ENCODE data around the gene MXRA5.
"Not testable (repeated sequence)": the region's sequence is repeated elsewhere in the genome, so short reads cannot be mapped to it uniquely, and the experiment has no call there.

The MXRA5 gene

GRCh38 chrX:3380603-3381002, 34.2 kb upstream of the MXRA5 start:
- POLR2A ChIA-PET: no interaction called here
- no peak overlapping the region for H3K4me3 ChIP-seq (ENCODE audit: low read depth, low read length)
- CTCF ChIA-PET: no interaction called here

GRCh38 chrX:3379111-3379510, 32.7 kb upstream of the MXRA5 start:
- CTCF ChIA-PET: no interaction called here
- POLR2A ChIA-PET: no interaction called here
- no peak overlapping the region for H3K4me3 ChIP-seq (ENCODE audit: low read depth, low read length)
- no peak for TF ChIP-seq CTCF (IDR thresholded peaks at IDR 0.05; ENCODE audit: insufficient read depth, low read length, missing control alignments)
- DNase-seq (ENCODE audit: low read depth, low spot score): no peak

More at GRCh38 chrX:3380603-3381002, 34.2 kb upstream of the MXRA5 start:
- no peak for DNase-seq (ENCODE audit: low read depth, low spot score)
- TF ChIP-seq CTCF (IDR thresholded peaks at IDR 0.05; ENCODE audit: insufficient read depth, low read length, missing control alignments): no peak

DNA sequence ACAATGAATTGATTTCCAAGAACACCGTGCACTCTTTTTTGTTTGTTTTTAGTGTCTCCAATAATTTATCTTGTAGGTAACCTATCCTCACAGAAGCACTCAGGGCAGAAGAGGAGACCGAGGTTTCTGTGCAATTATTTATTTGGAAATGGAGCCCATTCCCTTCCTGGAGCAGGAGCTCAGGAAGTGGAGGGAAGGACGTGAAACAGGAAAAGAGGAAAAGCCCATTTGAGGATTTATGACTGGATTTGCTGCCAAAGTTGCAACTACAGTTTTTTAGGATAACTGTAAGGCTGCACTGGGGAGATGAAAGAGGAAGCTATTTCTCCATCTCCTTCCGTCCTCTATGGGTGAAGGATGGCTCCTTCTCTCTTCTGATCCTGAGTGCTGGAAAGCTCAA, 31.7 kb upstream of the MXRA5 start:
- no peak for DNase-seq (ENCODE audit: low read depth, low spot score)
- H3K4me3 ChIP-seq (ENCODE audit: low read depth, low read length): no peak overlapping the region
- ChIA-PET POLR2A (no interaction called here), CTCF (no interaction called here)
- TF ChIP-seq CTCF (IDR thresholded peaks at IDR 0.05; ENCODE audit: insufficient read depth, low read length, missing control alignments): no peak

GRCh38 chrX:3377560-3377959, 31.1 kb upstream of the MXRA5 start:
- ChIA-PET CTCF (no interaction called here), POLR2A (no interaction called here)
- no peak for TF ChIP-seq CTCF (IDR thresholded peaks at IDR 0.05; ENCODE audit: insufficient read depth, low read length, missing control alignments)
- no peak for DNase-seq (ENCODE audit: low read depth, low spot score)
- H3K4me3 ChIP-seq (ENCODE audit: low read depth, low read length): no peak overlapping the region

GRCh38 chrX:3375878-3376508, 29.5 kb upstream of the MXRA5 start:
- CTCF ChIA-PET; DNase-seq (ENCODE audit: low read depth, low spot score); POLR2A ChIA-PET; H3K4me3 ChIP-seq (ENCODE audit: low read depth, low read length): not testable (repeated sequence)

GRCh38 chrX:3374108-3374800, 27.8 kb upstream of the MXRA5 start:
- CTCF ChIA-PET: no interaction called here
- TF ChIP-seq CTCF (IDR thresholded peaks at IDR 0.05; ENCODE audit: insufficient read depth, low read length, missing control alignments): no peak
- H3K4me3 ChIP-seq (ENCODE audit: low read depth, low read length): no peak overlapping the region
- no peak for DNase-seq (ENCODE audit: low read depth, low spot score)
- POLR2A ChIA-PET: no interaction called here

- ChIA-PET POLR2A (no interaction called here), CTCF (no interaction called here)
- no peak overlapping the region for H3K4me3 ChIP-seq (ENCODE audit: low read depth, low read length)
- no peak for DNase-seq (ENCODE audit: low read depth, low spot score)
- no peak for TF ChIP-seq CTCF (IDR thresholded peaks at IDR 0.05; ENCODE audit: insufficient read depth, low read length, missing control alignments)
Measured at GRCh38 chrX:3371163-3371562, 24.7 kb upstream of the MXRA5 start.
